Neural crest cell (in vitro differentiated cells): Measurements from ENCODE around the gene RPA1. TPM values are rescaled to one million over a fixed set of nuclear protein-coding genes. Genes with fewer than 3 reads are reported as not detected.
"Not testable (repeated sequence)": the region's sequence is repeated elsewhere in the genome, so short reads cannot be mapped to it uniquely, and the experiment has no call there.

Experiments used
- DNase-seq: peaks from one replicate; pipeline ENCODE4 v3.0.0; 2021; ENCODE audit warnings: low read depth, mixed read lengths, low spot score
- H3K27ac Mint-ChIP-seq: one replicate; pipeline ENCODE4 v1.8.0; 2021; ENCODE audit warnings: mild to moderate bottlenecking, mixed read lengths; ENCODE audit not compliant: unreplicated experiment
- H3K27me3 Mint-ChIP-seq: 2 replicates; pipeline ENCODE4 v1.8.0; 2021; ENCODE audit warnings: low read depth, mild to moderate bottlenecking, mixed read lengths
- H3K36me3 Mint-ChIP-seq: 2 replicates; pipeline ENCODE4 v1.8.0; 2021; ENCODE audit warnings: low read depth, mild to moderate bottlenecking, mixed read lengths
- H3K4me1 Mint-ChIP-seq: 2 replicates; pipeline ENCODE4 v1.8.0; 2021; ENCODE audit warnings: mixed read lengths
- H3K4me3 Mint-ChIP-seq: one replicate; pipeline ENCODE4 v1.8.0; 2021; ENCODE audit warnings: mild to moderate bottlenecking, mixed read lengths
- H3K9me3 Mint-ChIP-seq: 2 replicates; pipeline ENCODE4 v1.8.0; 2021; ENCODE audit warnings: mixed read lengths
- total RNA-seq: library from RNA; stranded (reverse); gene quantifications from 2 replicates; pipeline ENCODE4 v1.2.1, GENCODE V29; 2021
- TF ChIP-seq, protein P1 (sequence below): fragments of 200-600 bp; sonication (generic); conservative IDR thresholded peaks from 2 replicates; pipeline ENCODE4 v1.5.0; 2021; ENCODE audit warnings: antibody characterized with exemption, mild to moderate bottlenecking

Gene RPA1
- total RNA-seq, 1 donor from 2014 or later: 215 TPM

GRCh38 chr17:1843947-1844346 is 14.1 kb downstream of the RPA1 start:
- Mint-ChIP-seq H3K4me3 (no peak overlapping the region), H3K36me3 (peaks cover 11% of the 10 kb centered on the region), H3K27me3 (no peaks in the 10 kb centered on the region), H3K27ac (no peak overlapping the region), H3K4me1 (no peaks in the 10 kb centered on the region), H3K9me3 (no peaks in the 10 kb centered on the region)
- no peak for DNase-seq
- TF ChIP-seq, protein P1, sequence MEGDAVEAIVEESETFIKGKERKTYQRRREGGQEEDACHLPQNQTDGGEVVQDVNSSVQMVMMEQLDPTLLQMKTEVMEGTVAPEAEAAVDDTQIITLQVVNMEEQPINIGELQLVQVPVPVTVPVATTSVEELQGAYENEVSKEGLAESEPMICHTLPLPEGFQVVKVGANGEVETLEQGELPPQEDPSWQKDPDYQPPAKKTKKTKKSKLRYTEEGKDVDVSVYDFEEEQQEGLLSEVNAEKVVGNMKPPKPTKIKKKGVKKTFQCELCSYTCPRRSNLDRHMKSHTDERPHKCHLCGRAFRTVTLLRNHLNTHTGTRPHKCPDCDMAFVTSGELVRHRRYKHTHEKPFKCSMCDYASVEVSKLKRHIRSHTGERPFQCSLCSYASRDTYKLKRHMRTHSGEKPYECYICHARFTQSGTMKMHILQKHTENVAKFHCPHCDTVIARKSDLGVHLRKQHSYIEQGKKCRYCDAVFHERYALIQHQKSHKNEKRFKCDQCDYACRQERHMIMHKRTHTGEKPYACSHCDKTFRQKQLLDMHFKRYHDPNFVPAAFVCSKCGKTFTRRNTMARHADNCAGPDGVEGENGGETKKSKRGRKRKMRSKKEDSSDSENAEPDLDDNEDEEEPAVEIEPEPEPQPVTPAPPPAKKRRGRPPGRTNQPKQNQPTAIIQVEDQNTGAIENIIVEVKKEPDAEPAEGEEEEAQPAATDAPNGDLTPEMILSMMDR: no peak

- H3K27me3 Mint-ChIP-seq: no peaks in the 10 kb centered on the region
- DNase-seq: no peak
- peaks cover 13% of the 10 kb centered on the region for H3K4me1 Mint-ChIP-seq
- H3K9me3 Mint-ChIP-seq: no peaks in the 10 kb centered on the region
- no peak overlapping the region for H3K4me3 Mint-ChIP-seq
- TF ChIP-seq, protein P1: no peak
- H3K36me3 Mint-ChIP-seq: peaks cover 11% of the 10 kb centered on the region
- H3K27ac Mint-ChIP-seq: no peak overlapping the region
Observed at GRCh38 chr17:1847191-1847590, 17.4 kb downstream of the RPA1 start.

DNA sequence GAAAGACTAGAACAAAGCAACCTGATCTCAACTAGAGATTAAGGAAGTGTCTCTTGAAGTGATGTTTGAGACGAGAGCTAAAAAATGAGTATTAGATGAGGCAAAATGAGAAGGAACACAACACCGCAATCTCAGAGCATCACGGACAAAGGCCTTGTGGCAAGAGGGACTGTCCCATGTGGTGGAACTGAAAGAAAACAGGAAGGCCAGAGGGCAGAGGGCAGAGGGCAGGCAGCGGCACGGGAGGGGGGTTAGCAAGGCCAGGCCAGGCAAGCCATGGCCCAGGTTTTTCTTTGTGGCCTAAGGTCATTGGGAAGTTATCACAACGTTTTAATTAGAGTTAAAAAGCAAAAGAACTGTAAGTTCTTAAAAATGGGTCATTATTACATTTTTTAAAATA is 22.5 kb downstream of the RPA1 start:
- peak overlapping the region; percentile 92 for H3K27ac Mint-ChIP-seq
- TF ChIP-seq, protein P1: no peak
- peak overlapping the region; percentile 20 for H3K4me3 Mint-ChIP-seq
- peak; percentile 46 for DNase-seq
- peaks cover 23% of the 10 kb centered on the region for H3K4me1 Mint-ChIP-seq
- no peaks in the 10 kb centered on the region for H3K27me3 Mint-ChIP-seq
- no peaks in the 10 kb centered on the region for H3K9me3 Mint-ChIP-seq
- peaks cover 5% of the 10 kb centered on the region for H3K36me3 Mint-ChIP-seq

DNA sequence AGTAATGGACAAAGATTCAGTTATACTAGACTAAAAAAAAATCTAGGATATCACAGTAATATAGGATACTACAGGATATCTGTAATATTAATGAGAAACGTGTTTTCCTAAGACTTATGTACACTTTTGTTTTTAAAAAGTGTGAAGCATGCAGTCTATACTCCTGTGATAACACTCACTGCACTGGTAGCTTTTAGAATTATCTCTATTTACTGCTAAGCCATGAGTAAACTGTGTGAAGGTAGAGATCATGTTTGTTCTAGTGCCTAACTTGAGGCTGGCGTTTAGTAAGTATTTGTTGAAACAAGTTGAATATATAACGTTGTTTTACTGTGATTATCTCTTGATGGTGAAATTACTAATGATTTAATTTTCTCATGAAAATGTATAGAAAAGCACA is 23.9 kb downstream of the RPA1 start:
- H3K4me3 Mint-ChIP-seq: no peak overlapping the region
- peaks cover 3% of the 10 kb centered on the region for H3K36me3 Mint-ChIP-seq
- H3K9me3 Mint-ChIP-seq: no peaks in the 10 kb centered on the region
- DNase-seq: no peak
- peaks cover 23% of the 10 kb centered on the region for H3K4me1 Mint-ChIP-seq
- no peak overlapping the region for H3K27ac Mint-ChIP-seq
- TF ChIP-seq, protein P1: no peak
- no peaks in the 10 kb centered on the region for H3K27me3 Mint-ChIP-seq

DNA sequence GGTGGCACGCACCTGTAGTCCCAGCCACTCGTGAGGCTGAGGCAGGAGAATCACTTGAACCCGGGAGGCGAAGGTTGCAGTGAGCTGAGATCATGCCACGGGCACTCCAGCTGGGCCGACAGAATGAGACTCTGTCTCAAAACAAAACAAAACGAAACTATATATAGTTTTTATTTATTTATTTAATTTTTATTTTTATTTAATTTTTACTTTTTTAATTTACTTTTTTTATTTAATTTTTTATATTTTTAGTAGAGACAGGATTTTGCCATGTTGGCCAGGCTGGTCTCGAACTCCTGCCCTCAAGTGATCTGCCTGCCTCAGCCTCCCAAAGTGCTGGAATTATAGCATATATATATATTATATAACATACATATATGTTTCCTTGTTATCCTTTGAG is 26.7 kb downstream of the RPA1 start:
- H3K4me3 Mint-ChIP-seq, DNase-seq, H3K27ac Mint-ChIP-seq, H3K36me3 Mint-ChIP-seq, H3K9me3 Mint-ChIP-seq, H3K27me3 Mint-ChIP-seq: not testable (repeated sequence)
- peaks cover 17% of the 10 kb centered on the region for H3K4me1 Mint-ChIP-seq

- no peak for DNase-seq
- no peak overlapping the region for H3K27ac Mint-ChIP-seq
- no peaks in the 10 kb centered on the region for H3K4me1 Mint-ChIP-seq
- H3K9me3 Mint-ChIP-seq: no peaks in the 10 kb centered on the region
- TF ChIP-seq, protein P1: no peak
- H3K4me3 Mint-ChIP-seq: no peak overlapping the region
- H3K27me3 Mint-ChIP-seq: no peaks in the 10 kb centered on the region
- peaks cover 4% of the 10 kb centered on the region for H3K36me3 Mint-ChIP-seq
Observed at GRCh38 chr17:1860978-1861377, 31.2 kb downstream of the RPA1 start.
